ENCODE results near the gene ASB6. TPM values are rescaled to one million over a fixed set of nuclear protein-coding genes. Genes with fewer than 3 reads are reported as not detected.

Gene ASB6
- total and polyA plus RNA-seq, 4 donors, result 3.4 to 8.4 (median 6.2) TPM

GRCh38 chr9:129656795-129657390 lies 14.9 kb upstream of the ASB6 start:
- Histone ChIP-seq H3K4me3 (ENCODE audit: low read depth in 1 of 3, low read length in 3 of 3) (no peak overlapping the region), H3K9me3 (ENCODE audit: control insufficient read depth in 4 of 4, low read length in 3 of 4) (no peaks in the 10 kb centered on the region), H3K9ac (ENCODE audit: low read depth in 1 of 2, low read length in 2 of 2) (no peak overlapping the region), H3K36me3 (ENCODE audit: control insufficient read depth in 4 of 4, insufficient read depth in 3 of 4, low read depth in 1 of 4, low read length in 3 of 4) (no peaks in the 10 kb centered on the region), H3K27ac (ENCODE audit: low read depth in 1 of 2, low read length in 2 of 2) (no peak overlapping the region), H3K4me1 (ENCODE audit: control insufficient read depth in 4 of 4, insufficient read depth in 4 of 4, low read length in 3 of 4) (no peaks in the 10 kb centered on the region), H3K27me3 (ENCODE audit: control insufficient read depth in 4 of 4, insufficient read depth in 4 of 4, low read length in 3 of 4) (peaks cover 0 to 2% (median 0%) of the 10 kb centered on the region in 4 donors)
- no peak for DNase-seq (ENCODE audit: low spot score)
- WGBS, result 70% methylated on average over 12 of the region's 12 CpGs
- TF ChIP-seq HNF4A (conservative IDR thresholded peaks at IDR 0.05) (no peak), RAD21 (IDR thresholded peaks at IDR 0.05) (no peak), YY1 (IDR thresholded peaks at IDR 0.05) (no peak), HNF4G (IDR thresholded peaks at IDR 0.05) (no peak), MAX (IDR thresholded peaks at IDR 0.05) (no peak), SP1 (IDR thresholded peaks at IDR 0.05) (no peak), CTCF (IDR thresholded peaks at IDR 0.05; ENCODE audit: low read depth, low read length, missing input control) (no peak), TAF1 (conservative IDR thresholded peaks at IDR 0.05) (no peak), RXRA (IDR thresholded peaks at IDR 0.05) (no peak), REST (IDR thresholded peaks at IDR 0.05) (no peak), JUND (IDR thresholded peaks at IDR 0.05) (no peak), GABPA (IDR thresholded peaks at IDR 0.05 in 1 of 2, conservative IDR thresholded peaks at IDR 0.05 in 1 of 2) (no peak), FOXA2 (IDR thresholded peaks at IDR 0.05) (no peak), NR2F2 (IDR thresholded peaks at IDR 0.05) (no peak), ATF3 (IDR thresholded peaks at IDR 0.05) (no peak), EGR1 (IDR thresholded peaks at IDR 0.05; ENCODE audit: low read depth in 2 of 2) (no peak), FOXA1 (IDR thresholded peaks at IDR 0.05) (no peak)
- TF ChIP-seq, protein P1, sequence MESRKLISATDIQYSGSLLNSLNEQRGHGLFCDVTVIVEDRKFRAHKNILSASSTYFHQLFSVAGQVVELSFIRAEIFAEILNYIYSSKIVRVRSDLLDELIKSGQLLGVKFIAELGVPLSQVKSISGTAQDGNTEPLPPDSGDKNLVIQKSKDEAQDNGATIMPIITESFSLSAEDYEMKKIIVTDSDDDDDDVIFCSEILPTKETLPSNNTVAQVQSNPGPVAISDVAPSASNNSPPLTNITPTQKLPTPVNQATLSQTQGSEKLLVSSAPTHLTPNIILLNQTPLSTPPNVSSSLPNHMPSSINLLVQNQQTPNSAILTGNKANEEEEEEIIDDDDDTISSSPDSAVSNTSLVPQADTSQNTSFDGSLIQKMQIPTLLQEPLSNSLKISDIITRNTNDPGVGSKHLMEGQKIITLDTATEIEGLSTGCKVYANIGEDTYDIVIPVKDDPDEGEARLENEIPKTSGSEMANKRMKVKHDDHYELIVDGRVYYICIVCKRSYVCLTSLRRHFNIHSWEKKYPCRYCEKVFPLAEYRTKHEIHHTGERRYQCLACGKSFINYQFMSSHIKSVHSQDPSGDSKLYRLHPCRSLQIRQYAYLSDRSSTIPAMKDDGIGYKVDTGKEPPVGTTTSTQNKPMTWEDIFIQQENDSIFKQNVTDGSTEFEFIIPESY (IDR thresholded peaks at IDR 0.05), result no peak

All from liver (tissue), 9 donors.